ENCODE measurements around the gene PROX1. TPM values are rescaled to one million over a fixed set of nuclear protein-coding genes. Genes with fewer than 3 reads are reported as not detected.
A peak's percentile ranks its signal among the peaks of the same experiment; 100 is the strongest.

The PROX1 gene
- total and polyA plus RNA-seq, 8 donors: 8.4 to 66.4 (median 33.3) TPM

GRCh38 chr1:213986020-213986924, 1.5 kb upstream of the PROX1 start:
- H3K4me1 ChIP-seq: peaks cover 0 to 5% (median 4%) of the 10 kb centered on the region in 3 donors
- peak overlapping the region in 3 of 4 donors; percentile 47 to 67 (median 61) for H3K4me3 ChIP-seq
- no peak for DNase-seq
- H3K27ac ChIP-seq: peak overlapping the region; percentile 83 to 94 (median 91)
- intact Hi-C loops (cut with DNase I): loop anchor here in 1 of 3 donors (10.0 kb wide), 1 partner anchor 401 kb away; no protein-coding TSS in a partner anchor
- H3K27me3 ChIP-seq: no peaks in the 10 kb centered on the region
- no peak for FAIRE-seq
- TF ChIP-seq CTCF (IDR thresholded peaks at IDR 0.05): no peak
- no peak for ATAC-seq
- whole genome bisulfite sequencing, 2 donors: 41 to 51% methylated on average over 31 of the region's 31 CpGs
- no peaks in the 10 kb centered on the region for H3K36me3 ChIP-seq
- no peaks in the 10 kb centered on the region for H3K9me3 ChIP-seq

- Histone ChIP-seq H3K4me3 (peak overlapping the region; percentile 46 to 67 (median 54)), H3K27ac (peak overlapping the region; percentile 83 to 94 (median 91)), H3K9me3 (no peaks in the 10 kb centered on the region), H3K4me1 (peaks cover 0 to 7% (median 5%) of the 10 kb centered on the region in 3 donors), H3K36me3 (no peaks in the 10 kb centered on the region), H3K27me3 (no peaks in the 10 kb centered on the region)
- DNase-seq: no peak
- no peak for ATAC-seq
- TF ChIP-seq CTCF (IDR thresholded peaks at IDR 0.05): no peak
- no peak for FAIRE-seq
- intact Hi-C loops (cut with DNase I): loop anchor here in 1 of 3 donors (10.0 kb wide), 1 partner anchor 402 kb away; no protein-coding TSS in a partner anchor
- WGBS, 2 donors: 4 to 8% methylated on average over 6 of the region's 6 CpGs
Observed at GRCh38 chr1:213986925-213987250, 885 bp upstream of the PROX1 start.

GRCh38 chr1:213987422-213987926, 299 bp upstream of the PROX1 start:
- H3K27me3 ChIP-seq: no peaks in the 10 kb centered on the region
- peaks cover 0 to 9% (median 5%) of the 10 kb centered on the region in 3 donors for H3K4me1 ChIP-seq
- H3K36me3 ChIP-seq: no peaks in the 10 kb centered on the region
- TF ChIP-seq CTCF (IDR thresholded peaks at IDR 0.05): no peak
- peak overlapping the region; percentile 46 to 67 (median 54) for H3K4me3 ChIP-seq
- WGBS, 2 donors: 0 to 1% methylated on average over 27 to 35 of the region's 35 CpGs
- DNase-seq (peak in 5 of 6 donors; percentile 85 to 92 (median 88)), FAIRE-seq (no peak), ATAC-seq (peak; percentile 35 to 80 (median 60))
- H3K9me3 ChIP-seq: no peaks in the 10 kb centered on the region
- intact Hi-C loops (cut with DNase I): loop anchor here in 1 of 3 donors (10.0 kb wide), 1 partner anchor 403 kb away; no protein-coding TSS in a partner anchor
- peak overlapping the region; percentile 83 to 94 (median 91) for H3K27ac ChIP-seq

- no peak for TF ChIP-seq CTCF (IDR thresholded peaks at IDR 0.05)
- Histone ChIP-seq H3K4me3 (peak overlapping the region; percentile 46 to 67 (median 54)), H3K36me3 (no peaks in the 10 kb centered on the region), H3K4me1 (peaks cover 0 to 9% (median 5%) of the 10 kb centered on the region in 3 donors), H3K27ac (peak overlapping the region; percentile 83 to 94 (median 91)), H3K9me3 (no peaks in the 10 kb centered on the region), H3K27me3 (no peaks in the 10 kb centered on the region)
- WGBS, 2 donors: 0 to 1% methylated on average over 17 of the region's 17 CpGs
- DNase-seq: peak in 1 of 6 donors; percentile 33
- ATAC-seq: peak; percentile 17 to 31 (median 24)
- no peak for FAIRE-seq
- intact Hi-C loops (cut with DNase I): loop anchor here in 1 of 3 donors (10.0 kb wide), 1 partner anchor 404 kb away; no protein-coding TSS in a partner anchor
Observed at GRCh38 chr1:213988507-213989001, 781 bp downstream of the PROX1 start.

Measured in pancreas (tissue), 10 donors.